ENCODE data around the gene MYOD1.

Gene MYOD1

DNA sequence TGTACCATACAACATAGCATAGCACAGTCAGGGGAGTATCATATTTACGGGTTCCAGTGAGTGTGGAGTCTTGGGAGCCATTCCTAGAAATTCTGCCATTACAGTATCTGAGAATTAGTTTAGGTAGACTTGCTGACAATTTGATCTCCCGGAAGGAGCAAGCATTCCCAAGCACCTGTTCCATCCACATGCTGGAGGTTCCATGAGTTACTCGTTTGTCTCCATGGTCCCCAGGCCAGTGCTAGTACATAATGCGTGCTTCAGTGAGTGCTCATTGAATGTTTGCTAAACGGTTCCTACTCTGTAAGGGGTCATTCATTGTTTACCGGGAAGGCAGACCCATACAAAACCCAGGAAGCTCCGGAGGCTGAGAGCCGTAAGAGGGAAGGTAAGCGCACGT is 27.4 kb upstream of the MYOD1 start:
- no peak overlapping the region for H2AFZ ChIP-seq (ENCODE audit: low read length)
- H3F3A ChIP-seq (ENCODE audit: insufficient read depth, low read length): no peaks in the 10 kb centered on the region
- no peaks in the 10 kb centered on the region for H3K27me3 ChIP-seq (ENCODE audit: insufficient read depth, low read length)
- no peaks in the 10 kb centered on the region for H3K79me2 ChIP-seq (ENCODE audit: insufficient read depth, low read length)
- no peak overlapping the region for H3K9ac ChIP-seq (ENCODE audit: low read length)
- no peaks in the 10 kb centered on the region for H3K36me3 ChIP-seq (ENCODE audit: insufficient read depth, low read length)
- H3K27ac ChIP-seq (ENCODE audit: low read depth, low read length, poor library complexity, severe bottlenecking): no peak overlapping the region
- no peaks in the 10 kb centered on the region for H3K9me3 ChIP-seq (ENCODE audit: low read length)
- H3K9me2 ChIP-seq (ENCODE audit: low read depth, low read length): no peaks in the 10 kb centered on the region
- H4K20me1 ChIP-seq (ENCODE audit: insufficient read depth, low read length): no peaks in the 10 kb centered on the region
- no peak overlapping the region for H3K4me3 ChIP-seq (ENCODE audit: low read depth, low read length, poor library complexity, severe bottlenecking)
- no peak overlapping the region for H3K4me2 ChIP-seq (ENCODE audit: low read length)
- H3K4me1 ChIP-seq (ENCODE audit: insufficient read depth, low read length, severe bottlenecking): no peaks in the 10 kb centered on the region
- TF ChIP-seq, protein P1, sequence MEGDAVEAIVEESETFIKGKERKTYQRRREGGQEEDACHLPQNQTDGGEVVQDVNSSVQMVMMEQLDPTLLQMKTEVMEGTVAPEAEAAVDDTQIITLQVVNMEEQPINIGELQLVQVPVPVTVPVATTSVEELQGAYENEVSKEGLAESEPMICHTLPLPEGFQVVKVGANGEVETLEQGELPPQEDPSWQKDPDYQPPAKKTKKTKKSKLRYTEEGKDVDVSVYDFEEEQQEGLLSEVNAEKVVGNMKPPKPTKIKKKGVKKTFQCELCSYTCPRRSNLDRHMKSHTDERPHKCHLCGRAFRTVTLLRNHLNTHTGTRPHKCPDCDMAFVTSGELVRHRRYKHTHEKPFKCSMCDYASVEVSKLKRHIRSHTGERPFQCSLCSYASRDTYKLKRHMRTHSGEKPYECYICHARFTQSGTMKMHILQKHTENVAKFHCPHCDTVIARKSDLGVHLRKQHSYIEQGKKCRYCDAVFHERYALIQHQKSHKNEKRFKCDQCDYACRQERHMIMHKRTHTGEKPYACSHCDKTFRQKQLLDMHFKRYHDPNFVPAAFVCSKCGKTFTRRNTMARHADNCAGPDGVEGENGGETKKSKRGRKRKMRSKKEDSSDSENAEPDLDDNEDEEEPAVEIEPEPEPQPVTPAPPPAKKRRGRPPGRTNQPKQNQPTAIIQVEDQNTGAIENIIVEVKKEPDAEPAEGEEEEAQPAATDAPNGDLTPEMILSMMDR (IDR thresholded peaks at IDR 0.05; ENCODE audit: low read length): no peak
- TF ChIP-seq EZH2 (IDR thresholded peaks at IDR 0.05; ENCODE audit: borderline replicate concordance, low read length): no peak

- no peaks in the 10 kb centered on the region for H3K9me2 ChIP-seq (ENCODE audit: low read depth, low read length)
- no peak overlapping the region for H3K4me3 ChIP-seq (ENCODE audit: low read depth, low read length, poor library complexity, severe bottlenecking)
- H3K27me3 ChIP-seq (ENCODE audit: insufficient read depth, low read length): no peaks in the 10 kb centered on the region
- no peak overlapping the region for H3K9ac ChIP-seq (ENCODE audit: low read length)
- H3K27ac ChIP-seq (ENCODE audit: low read depth, low read length, poor library complexity, severe bottlenecking): no peak overlapping the region
- no peaks in the 10 kb centered on the region for H3K9me3 ChIP-seq (ENCODE audit: low read length)
- no peaks in the 10 kb centered on the region for H3K36me3 ChIP-seq (ENCODE audit: insufficient read depth, low read length)
- H3F3A ChIP-seq (ENCODE audit: insufficient read depth, low read length): no peaks in the 10 kb centered on the region
- H2AFZ ChIP-seq (ENCODE audit: low read length): no peak overlapping the region
- H3K4me2 ChIP-seq (ENCODE audit: low read length): no peak overlapping the region
- no peaks in the 10 kb centered on the region for H4K20me1 ChIP-seq (ENCODE audit: insufficient read depth, low read length)
- H3K4me1 ChIP-seq (ENCODE audit: insufficient read depth, low read length, severe bottlenecking): no peaks in the 10 kb centered on the region
- TF ChIP-seq, protein P1 (IDR thresholded peaks at IDR 0.05; ENCODE audit: low read length): no peak
- TF ChIP-seq EZH2 (IDR thresholded peaks at IDR 0.05; ENCODE audit: borderline replicate concordance, low read length): no peak
- H3K79me2 ChIP-seq (ENCODE audit: insufficient read depth, low read length): no peaks in the 10 kb centered on the region
Observed at GRCh38 chr11:17692931-17693330, 26.4 kb upstream of the MYOD1 start.

GRCh38 chr11:17693531-17693930 is 25.8 kb upstream of the MYOD1 start:
- H3K9ac ChIP-seq (ENCODE audit: low read length): no peak overlapping the region
- no peaks in the 10 kb centered on the region for H3K9me2 ChIP-seq (ENCODE audit: low read depth, low read length)
- H3K27ac ChIP-seq (ENCODE audit: low read depth, low read length, poor library complexity, severe bottlenecking): no peak overlapping the region
- H4K20me1 ChIP-seq (ENCODE audit: insufficient read depth, low read length): no peaks in the 10 kb centered on the region
- H3K4me2 ChIP-seq (ENCODE audit: low read length): no peak overlapping the region
- no peak overlapping the region for H3K4me3 ChIP-seq (ENCODE audit: low read depth, low read length, poor library complexity, severe bottlenecking)
- H3K36me3 ChIP-seq (ENCODE audit: insufficient read depth, low read length): no peaks in the 10 kb centered on the region
- TF ChIP-seq, protein P1 (IDR thresholded peaks at IDR 0.05; ENCODE audit: low read length): no peak
- no peak for TF ChIP-seq EZH2 (IDR thresholded peaks at IDR 0.05; ENCODE audit: borderline replicate concordance, low read length)
- H3F3A ChIP-seq (ENCODE audit: insufficient read depth, low read length): no peaks in the 10 kb centered on the region
- no peaks in the 10 kb centered on the region for H3K9me3 ChIP-seq (ENCODE audit: low read length)
- H3K79me2 ChIP-seq (ENCODE audit: insufficient read depth, low read length): no peaks in the 10 kb centered on the region
- no peak overlapping the region for H2AFZ ChIP-seq (ENCODE audit: low read length)
- no peaks in the 10 kb centered on the region for H3K27me3 ChIP-seq (ENCODE audit: insufficient read depth, low read length)
- no peaks in the 10 kb centered on the region for H3K4me1 ChIP-seq (ENCODE audit: insufficient read depth, low read length, severe bottlenecking)

All from OCI-LY1 (cell line).